GM12873 (cell line): ENCODE measurements around the gene TFIP11.

Experiments
- CTCF ChIP-seq: IDR thresholded peaks from 2 replicates; pipeline ENCODE4 v1.5.1; 2012; ENCODE audit warnings: low read depth, mild to moderate bottlenecking, moderate library complexity, low read length, control low read depth; ENCODE audit not compliant: insufficient read depth; ENCODE audit errors: missing control alignments

The TFIP11 gene

GRCh38 chr22:26486394-26486793, 25.9 kb downstream of the TFIP11 start:
- no peak for TF ChIP-seq CTCF

- no peak for TF ChIP-seq CTCF
These were observed 26.4 kb downstream of the TFIP11 start for GRCh38 chr22:26485806-26486390.

GRCh38 chr22:26485013-26485412, 27.3 kb downstream of the TFIP11 start:
- no peak for TF ChIP-seq CTCF

GRCh38 chr22:26484360-26484706, 27.9 kb downstream of the TFIP11 start:
- no peak for TF ChIP-seq CTCF

GRCh38 chr22:26483439-26484359, 28.6 kb downstream of the TFIP11 start, which contains the start of the genes HPS4 and SRRD:
TSS of gene HPS4 (minus strand) at chr22:26483783. CDS start at chr22:26481762, 2,021 bp downstream.
TSS of gene SRRD (plus strand) at chr22:26483877. CDS start at chr22:26483891, 14 bp downstream.
- no peak for TF ChIP-seq CTCF

- TF ChIP-seq CTCF = no peak
These were observed 29.2 kb downstream of the TFIP11 start for GRCh38 chr22:26483043-26483438.

GRCh38 chr22:26482161-26482560, 30.1 kb downstream of the TFIP11 start:
- TF ChIP-seq CTCF = no peak
